ENCODE measurements around the gene MMP28. TPM values are rescaled to one million over a fixed set of nuclear protein-coding genes. Genes with fewer than 3 reads are reported as not detected.

MMP28 gene
- polyA plus RNA-seq, 1 experiment, result 0.28 TPM

DNA sequence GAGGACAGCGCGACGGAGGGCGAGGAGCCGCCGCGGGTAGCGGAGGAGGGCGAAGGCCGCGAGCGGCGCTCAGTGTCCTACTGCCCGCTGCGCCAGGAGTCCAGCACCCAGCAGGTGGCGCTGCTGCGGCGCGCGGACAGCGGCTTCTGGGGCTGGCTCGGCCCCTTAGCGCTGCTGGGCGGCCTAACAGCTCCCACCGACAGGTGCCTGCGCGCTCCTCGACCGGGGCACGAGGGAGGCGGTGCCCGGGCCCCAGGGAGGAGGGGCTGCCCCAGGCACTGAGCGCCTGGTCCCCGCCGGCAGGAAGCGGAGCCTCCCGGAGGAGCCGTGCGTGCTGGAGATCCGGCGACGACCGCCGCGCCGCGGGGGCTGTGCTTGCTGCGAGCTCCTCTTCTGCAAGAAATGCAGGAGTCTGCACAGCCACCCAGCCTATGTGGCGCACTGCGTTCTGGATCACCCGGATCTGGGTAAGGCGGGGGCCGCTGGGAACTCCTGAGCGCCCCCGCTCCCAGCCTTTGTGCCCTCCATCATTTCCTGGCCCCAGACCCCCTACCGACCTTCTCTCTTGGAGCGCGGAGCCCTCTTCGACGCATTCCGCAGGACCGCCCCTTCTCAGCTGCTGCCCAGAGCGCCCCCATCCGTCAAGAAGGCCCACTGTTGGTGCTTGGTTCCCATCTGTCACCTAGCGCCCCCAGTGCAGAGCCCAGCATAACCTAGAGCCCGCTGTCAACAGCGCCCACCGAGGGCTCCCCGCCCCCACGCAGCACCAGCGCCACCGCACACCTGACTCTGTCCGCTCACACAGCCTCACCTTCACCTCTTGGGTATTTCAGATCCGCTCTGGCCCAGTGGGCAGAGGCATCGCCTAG, 31.1 kb downstream of the MMP28 start:
- ChIA-PET POLR2A (interaction anchor here (0.7 kb wide), 1 partner anchor 45 kb away, joined by 3 read pairs; the partner anchor contains the start of gene TAF15), CTCF (interaction anchor here (0.6 to 14.9 kb wide), 25 partner anchors 8 to 188 kb away, joined by 3 to 425 read pairs (median 8); partner anchors contain the start of genes GAS2L2, MMP28 and TAF15)
- Histone ChIP-seq H3K4me3 (ENCODE audit: low read depth, low read length) (peak overlapping the region; percentile 34), H3K36me3 (ENCODE audit: control insufficient read depth, insufficient read depth, low read length) (no peaks in the 10 kb centered on the region), H3K27me3 (ENCODE audit: control insufficient read depth, insufficient read depth, low read length) (peaks cover 11% of the 10 kb centered on the region)
- DNase-seq (ENCODE audit: low read depth), result no peak
- TF ChIP-seq, protein P1, sequence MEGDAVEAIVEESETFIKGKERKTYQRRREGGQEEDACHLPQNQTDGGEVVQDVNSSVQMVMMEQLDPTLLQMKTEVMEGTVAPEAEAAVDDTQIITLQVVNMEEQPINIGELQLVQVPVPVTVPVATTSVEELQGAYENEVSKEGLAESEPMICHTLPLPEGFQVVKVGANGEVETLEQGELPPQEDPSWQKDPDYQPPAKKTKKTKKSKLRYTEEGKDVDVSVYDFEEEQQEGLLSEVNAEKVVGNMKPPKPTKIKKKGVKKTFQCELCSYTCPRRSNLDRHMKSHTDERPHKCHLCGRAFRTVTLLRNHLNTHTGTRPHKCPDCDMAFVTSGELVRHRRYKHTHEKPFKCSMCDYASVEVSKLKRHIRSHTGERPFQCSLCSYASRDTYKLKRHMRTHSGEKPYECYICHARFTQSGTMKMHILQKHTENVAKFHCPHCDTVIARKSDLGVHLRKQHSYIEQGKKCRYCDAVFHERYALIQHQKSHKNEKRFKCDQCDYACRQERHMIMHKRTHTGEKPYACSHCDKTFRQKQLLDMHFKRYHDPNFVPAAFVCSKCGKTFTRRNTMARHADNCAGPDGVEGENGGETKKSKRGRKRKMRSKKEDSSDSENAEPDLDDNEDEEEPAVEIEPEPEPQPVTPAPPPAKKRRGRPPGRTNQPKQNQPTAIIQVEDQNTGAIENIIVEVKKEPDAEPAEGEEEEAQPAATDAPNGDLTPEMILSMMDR (IDR thresholded peaks at IDR 0.05; ENCODE audit: insufficient read depth, low read depth, low read length), result peak; percentile 84

DNA sequence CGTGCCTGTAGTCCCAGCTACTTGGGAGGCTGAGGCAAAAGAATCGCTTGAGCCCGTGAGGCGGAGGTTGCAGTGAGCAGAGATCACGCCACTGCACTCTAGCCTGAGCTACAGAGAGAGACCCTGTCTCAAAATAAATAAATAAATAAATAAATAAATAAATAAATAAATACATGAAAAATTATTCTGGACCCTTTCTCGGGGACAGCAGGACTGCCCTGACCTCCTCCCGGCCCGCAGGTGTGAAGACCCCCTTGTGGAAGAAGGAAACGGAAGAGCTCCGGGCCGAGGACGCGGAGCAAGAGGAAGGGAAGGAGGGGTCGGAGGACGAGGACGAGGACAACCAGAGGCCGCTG, 31.7 kb downstream of the MMP28 start:
- TF ChIP-seq, protein P1 (IDR thresholded peaks at IDR 0.05; ENCODE audit: insufficient read depth, low read depth, low read length), result no peak
- Histone ChIP-seq H3K36me3 (ENCODE audit: control insufficient read depth, insufficient read depth, low read length) (no peaks in the 10 kb centered on the region), H3K27me3 (ENCODE audit: control insufficient read depth, insufficient read depth, low read length) (peaks cover 8% of the 10 kb centered on the region), H3K4me3 (ENCODE audit: low read depth, low read length) (peak overlapping the region; percentile 10; the same call in 1 of the 2 replicates)
- DNase-seq (ENCODE audit: low read depth), result no peak
- CTCF ChIA-PET, result interaction anchor here (0.6 to 14.9 kb wide), 26 partner anchors 8 to 496 kb away, joined by 3 to 425 read pairs (median 8); partner anchors contain the start of genes GAS2L2, MMP28 and TAF15
- POLR2A ChIA-PET, result interaction anchor here (0.7 to 0.9 kb wide), 2 partner anchors 45 to 196 kb away, joined by 3 to 8 read pairs; partner anchors contain the start of gene TAF15

DNA sequence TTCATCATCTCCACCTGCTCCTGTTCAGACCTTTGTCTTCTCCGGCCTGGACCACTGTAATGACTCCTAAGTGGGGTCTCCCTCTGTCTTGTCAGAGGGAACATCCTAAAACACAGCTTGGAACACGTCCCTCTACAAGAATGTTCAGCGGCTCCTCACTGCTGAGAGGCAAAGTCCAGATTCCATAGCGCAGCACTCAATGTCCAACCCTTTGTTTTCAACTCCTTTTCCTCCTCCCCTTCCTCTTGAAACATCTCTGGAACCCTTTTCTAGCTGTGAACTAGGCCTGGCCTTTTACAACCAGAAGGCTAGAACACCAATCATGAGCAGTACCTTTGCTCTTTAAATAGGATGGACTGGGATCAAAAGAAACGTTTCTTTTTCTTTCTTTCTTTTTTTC, 33.8 kb downstream of the MMP28 start:
- Histone ChIP-seq H3K27me3 (ENCODE audit: control insufficient read depth, insufficient read depth, low read length) (peaks cover 5% of the 10 kb centered on the region), H3K36me3 (ENCODE audit: control insufficient read depth, insufficient read depth, low read length) (no peaks in the 10 kb centered on the region), H3K4me3 (ENCODE audit: low read depth, low read length) (no peak overlapping the region)
- POLR2A ChIA-PET, result no interaction called here
- TF ChIP-seq, protein P1 (IDR thresholded peaks at IDR 0.05; ENCODE audit: insufficient read depth, low read depth, low read length), result no peak
- CTCF ChIA-PET, result interaction anchor here (0.5 to 14.9 kb wide), 4 partner anchors 14 to 1848 kb away, joined by 7 to 425 read pairs (median 66); partner anchors contain the start of gene TAF15
- DNase-seq (ENCODE audit: low read depth), result no peak

DNA sequence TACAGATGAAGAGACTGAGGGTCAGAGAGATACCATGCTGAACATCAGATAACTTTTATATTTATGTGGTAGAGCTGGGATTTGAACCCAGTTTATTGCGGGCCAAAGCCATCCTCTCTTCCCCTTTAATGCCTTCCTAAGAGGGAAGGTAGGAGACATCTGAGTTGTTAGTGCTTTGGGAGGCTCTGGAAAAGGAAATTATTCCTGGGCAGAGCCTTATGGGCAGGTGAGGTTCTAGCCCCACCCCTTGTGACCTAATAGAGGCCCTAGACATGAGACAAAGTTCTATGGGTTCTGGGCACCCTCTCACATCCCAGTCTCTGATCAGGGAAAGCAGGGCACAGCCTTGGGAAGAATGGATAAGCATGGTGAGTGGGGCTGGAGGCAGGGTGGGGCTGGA, 34.9 kb downstream of the MMP28 start, which contains the start of gene C17orf50:
TSS of gene C17orf50 (plus strand) at position 301 of the 400 bp plus-strand sequence. CDS start at position 356, 55 bp downstream.
- CTCF ChIA-PET, result interaction anchor here (1.0 to 14.9 kb wide), 7 partner anchors 10 to 148 kb away, joined by 3 to 425 read pairs (median 5); partner anchors contain the start of gene TAF15
- TF ChIP-seq, protein P1 (IDR thresholded peaks at IDR 0.05; ENCODE audit: insufficient read depth, low read depth, low read length), result no peak
- Histone ChIP-seq H3K4me3 (ENCODE audit: low read depth, low read length) (no peak within 1 kb of the TSS), H3K36me3 (ENCODE audit: control insufficient read depth, insufficient read depth, low read length) (no peaks in the 10 kb centered on the region), H3K27me3 (ENCODE audit: control insufficient read depth, insufficient read depth, low read length) (peaks cover 7% of the 10 kb centered on the region)
- POLR2A ChIA-PET, result no interaction called here
- no peak for DNase-seq (ENCODE audit: low read depth)

DNA sequence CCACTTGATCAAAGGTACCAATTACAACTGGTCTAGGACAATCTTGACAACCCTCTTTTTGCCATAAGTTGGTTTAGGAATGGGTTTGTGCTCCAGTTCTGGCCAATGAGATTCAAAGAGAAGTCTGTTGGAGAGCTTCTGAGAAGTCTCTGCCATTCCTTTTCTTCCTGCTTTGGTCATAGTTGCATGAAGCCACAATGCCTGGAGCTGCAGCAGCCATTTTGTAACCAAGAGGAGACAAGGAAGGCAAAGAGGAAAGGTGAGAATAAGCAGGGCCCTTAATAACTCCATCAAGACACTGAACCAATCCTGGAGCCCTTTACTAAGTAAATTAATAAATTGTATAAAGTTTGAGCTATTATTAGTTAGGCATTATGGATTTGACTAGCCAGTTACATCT, 38.2 kb downstream of the MMP28 start:
- peaks cover 5% of the 10 kb centered on the region for H3K27me3 ChIP-seq (ENCODE audit: control insufficient read depth, insufficient read depth, low read length)
- TF ChIP-seq, protein P1 (IDR thresholded peaks at IDR 0.05; ENCODE audit: insufficient read depth, low read depth, low read length), result no peak
- no peak overlapping the region for H3K4me3 ChIP-seq (ENCODE audit: low read depth, low read length)
- H3K36me3 ChIP-seq (ENCODE audit: control insufficient read depth, insufficient read depth, low read length), result no peaks in the 10 kb centered on the region
- CTCF ChIA-PET, result interaction anchor here (1.0 to 4.1 kb wide), 6 partner anchors 8 to 145 kb away, joined by 3 to 21 read pairs (median 18); no protein-coding TSS in a partner anchor
- DNase-seq (ENCODE audit: low read depth), result no peak
- POLR2A ChIA-PET, result no interaction called here

Data from BJ (cell line).